Activated CD8-positive, alpha-beta memory T cell treated with anti-CD3 and anti-CD28 coated beads for 24 hours (primary cell): ENCODE results near the gene DTX3.

Source experiments
- DNase-seq: peaks from one replicate; pipeline ENCODE4 v3.0.0-alpha.2; 2020

The DTX3 gene

GRCh38 chr12:57620936-57621496 is 16.4 kb downstream of the DTX3 start:
- peak; percentile 74 for DNase-seq

- peak; percentile 87 for DNase-seq
These were observed 17.1 kb downstream of the DTX3 start for GRCh38 chr12:57621497-57622292.

DNA sequence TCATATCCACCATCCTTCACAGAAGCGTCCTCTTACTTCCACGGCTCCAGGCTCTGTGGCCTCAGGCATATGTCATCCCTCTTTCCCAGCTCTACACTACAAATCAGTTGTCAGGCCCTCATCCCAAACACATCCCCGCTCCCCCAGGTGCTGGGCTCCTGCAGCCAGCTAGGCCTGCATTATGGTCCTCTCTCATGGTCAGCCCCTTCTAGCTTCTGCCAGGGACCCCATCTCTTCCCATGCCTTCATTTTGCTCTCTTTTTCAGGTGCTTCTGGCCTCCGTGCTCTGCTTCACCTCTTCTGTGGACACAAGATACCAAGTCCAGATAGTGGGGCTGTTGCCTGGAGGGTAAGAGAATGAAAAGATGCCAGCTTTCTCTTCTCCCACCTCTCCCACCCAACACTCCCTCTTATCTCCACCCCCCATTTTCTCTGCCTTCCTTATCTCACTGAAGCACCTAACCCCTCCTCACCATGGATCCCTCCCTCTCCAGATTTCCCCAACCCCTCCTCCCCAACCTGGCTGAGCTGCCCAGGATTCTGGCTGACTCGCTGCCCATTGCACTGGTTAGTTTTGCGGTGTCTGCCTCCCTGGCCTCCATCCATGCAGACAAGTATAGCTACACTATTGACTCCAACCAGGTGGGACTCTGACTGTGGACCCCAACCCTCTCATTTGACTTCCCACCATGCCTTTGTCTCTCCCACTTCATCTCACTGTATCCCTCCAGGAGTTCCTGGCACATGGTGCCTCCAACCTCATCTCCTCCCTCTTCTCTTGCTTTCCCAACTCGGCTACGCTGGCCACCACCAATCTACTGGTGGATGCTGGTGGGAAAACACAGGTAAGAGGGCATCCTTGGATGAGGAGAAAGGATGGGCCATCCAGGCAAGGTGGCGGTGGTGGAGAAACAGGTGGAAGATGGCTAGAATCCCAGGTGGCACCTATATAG is 17.9 kb downstream of the DTX3 start:
- no peak for DNase-seq

DNA sequence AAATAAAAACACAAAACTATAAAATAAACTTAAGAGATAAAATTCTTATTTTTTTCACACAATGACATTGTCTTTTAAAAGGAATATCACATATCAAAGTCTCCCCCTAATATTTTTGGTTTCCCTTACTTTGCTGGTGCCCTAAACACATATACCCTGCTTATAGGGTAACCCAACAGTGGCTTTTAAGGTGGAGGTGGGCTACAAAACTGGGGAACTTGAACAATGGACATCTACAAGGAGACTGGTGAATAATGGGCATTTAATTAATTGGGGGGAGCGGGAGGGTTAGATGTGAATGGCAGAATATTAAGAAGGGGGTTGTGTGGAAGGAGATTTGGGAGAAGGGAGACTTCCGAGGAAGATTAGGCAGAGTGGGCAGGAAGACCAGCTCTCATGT is 18.8 kb downstream of the DTX3 start:
- no peak for DNase-seq

DNA sequence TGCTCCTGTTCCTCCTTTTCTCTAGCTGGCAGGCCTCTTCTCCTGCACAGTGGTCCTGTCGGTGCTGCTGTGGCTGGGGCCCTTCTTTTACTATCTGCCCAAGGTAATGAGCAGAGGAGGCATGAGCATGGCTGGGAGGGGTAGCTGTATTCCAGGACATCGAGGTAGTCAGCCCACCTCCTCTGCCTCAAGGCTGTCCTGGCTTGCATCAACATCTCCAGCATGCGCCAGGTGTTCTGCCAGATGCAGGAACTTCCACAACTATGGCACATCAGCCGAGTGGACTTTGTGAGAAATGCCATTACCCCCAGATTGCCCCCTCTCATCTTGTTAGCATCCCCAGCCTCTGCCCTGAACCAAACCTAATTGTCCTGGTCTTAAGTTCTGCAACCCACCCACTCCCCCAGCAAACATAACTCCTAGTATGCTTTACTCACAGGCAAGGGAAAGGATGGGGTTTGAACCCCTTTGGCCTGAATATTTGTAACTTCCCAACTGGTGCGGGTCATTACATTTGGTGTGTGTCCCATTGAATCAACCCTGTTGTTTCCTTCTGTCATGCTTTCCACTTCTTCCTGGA is 19.3 kb downstream of the DTX3 start:
- DNase-seq, result no peak

GRCh38 chr12:57624441-57625220 is 20.0 kb downstream of the DTX3 start:
- no peak for DNase-seq

GRCh38 chr12:57625261-57626032 is 20.8 kb downstream of the DTX3 start:
- DNase-seq, result peak; percentile 52

DNA sequence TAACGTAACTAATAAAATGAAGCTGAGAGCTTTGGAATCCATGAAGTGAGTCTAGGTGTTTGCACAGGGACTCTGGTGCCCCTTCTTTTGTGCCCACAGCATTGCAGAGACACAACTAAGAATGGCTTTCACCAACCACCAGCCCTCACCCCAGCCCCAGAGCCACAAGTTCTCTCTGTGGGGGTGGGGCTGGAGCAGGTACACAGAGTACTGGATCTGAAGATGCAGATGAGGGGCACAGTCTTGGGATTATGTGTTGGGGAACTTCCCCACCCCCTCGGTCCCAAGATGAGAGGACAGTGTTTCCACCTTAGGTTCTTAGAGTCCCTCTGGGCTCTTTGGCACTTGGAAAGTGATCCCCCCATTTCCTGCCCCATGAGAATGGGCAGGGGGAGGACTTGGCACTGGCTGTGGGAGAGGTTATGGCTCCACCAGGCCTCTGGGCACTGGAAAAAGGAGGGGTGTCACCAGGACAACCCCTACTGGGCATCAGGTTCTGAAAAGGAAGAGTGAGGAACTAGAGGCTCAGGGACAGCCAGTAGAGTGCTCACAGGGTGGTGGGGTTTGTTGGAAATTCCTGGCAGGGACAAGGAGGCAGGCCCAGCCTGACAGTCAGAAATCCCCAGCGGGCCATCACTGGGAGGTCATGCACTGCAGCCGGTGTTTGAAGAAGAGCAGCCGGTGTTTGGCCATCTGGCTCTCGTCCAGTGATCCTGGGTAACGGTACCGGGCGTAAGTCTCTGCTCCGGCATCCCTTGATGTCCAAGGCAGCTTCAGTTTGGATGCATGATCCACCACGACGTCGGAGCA is 21.7 kb downstream of the DTX3 start:
- no peak for DNase-seq

- DNase-seq, result peak; percentile 42
These were observed 22.4 kb downstream of the DTX3 start for GRCh38 chr12:57626921-57627445.

DNA sequence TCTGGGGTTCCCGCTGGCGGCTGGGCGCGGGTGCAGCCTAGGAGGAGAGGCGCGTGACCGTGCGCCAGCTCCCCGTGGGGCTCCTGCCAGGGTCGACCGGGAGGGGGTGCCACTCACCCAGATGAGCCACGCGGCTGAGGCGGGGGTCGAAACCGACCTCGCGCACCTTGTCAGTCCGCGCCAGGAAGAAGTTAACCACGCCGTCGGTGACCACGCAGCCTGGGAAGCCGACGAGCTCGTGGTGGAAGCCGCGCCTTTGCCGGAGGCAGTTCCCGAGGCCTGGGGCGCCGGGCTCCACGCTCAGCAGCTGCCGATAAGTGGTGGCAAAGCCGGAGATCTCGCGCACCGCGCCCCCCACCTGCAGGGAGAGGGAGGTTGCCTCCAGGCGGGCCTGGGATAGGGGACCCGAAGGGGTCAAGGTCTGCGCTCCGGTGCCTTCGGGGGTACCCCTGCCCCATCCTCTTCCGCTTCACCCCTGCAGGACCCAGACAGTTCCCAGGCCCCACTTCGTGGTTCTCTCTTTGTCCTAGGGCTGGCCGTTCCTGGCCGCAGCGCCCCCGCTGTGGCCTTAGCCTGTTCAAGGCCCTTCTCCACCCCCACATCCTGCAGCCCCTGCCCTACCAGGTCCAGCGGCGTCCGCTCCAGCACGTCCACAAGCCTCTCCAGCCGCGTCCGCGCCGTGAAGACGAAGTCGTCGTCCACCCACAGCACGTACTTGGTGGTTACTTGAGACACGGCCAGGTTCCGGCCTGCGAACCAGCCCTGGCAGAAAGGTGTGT is 23.1 kb downstream of the DTX3 start:
- no peak for DNase-seq

DNA sequence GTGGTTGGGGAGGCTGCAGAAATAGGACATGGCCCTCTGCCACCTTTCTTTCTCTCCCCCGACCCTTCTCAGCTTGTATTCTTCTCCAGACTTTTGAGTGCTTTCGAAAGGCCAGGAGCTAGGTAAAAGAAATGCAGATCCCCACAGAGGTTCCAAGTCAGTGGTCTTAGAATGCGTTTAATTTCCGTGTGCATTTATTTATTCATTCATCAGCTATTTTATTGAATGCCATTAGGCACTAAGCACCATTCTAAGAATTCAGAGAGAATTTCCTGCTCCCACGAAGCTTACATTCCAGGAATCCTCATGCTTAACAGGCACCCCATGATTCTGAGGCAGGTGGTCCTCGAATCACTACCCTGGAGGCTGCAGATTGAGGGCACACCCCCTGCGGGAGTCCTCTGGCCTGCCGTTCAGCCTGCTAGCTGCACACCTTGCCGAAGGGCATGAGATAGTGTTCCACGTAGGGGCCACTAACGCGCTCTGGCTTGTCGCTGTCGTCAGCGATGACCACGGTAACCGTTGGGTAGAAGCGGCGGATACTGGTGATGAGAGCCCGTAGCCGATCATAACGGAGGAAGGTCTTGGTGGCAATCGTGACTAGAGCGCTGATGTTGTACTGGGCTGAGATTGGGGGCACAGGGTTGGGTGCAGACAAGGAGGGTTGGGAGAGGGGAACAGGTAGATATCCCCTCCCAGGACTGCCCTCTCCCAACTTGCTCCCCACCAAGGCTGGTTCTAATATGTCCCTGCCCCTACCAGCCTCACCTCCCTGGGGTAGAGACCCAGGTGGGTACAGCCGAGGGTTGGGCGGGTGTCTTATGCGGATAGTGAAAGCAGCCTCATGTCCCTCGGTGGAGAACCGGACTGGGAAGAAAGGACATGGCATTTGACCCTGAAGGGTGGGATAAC is 23.9 kb downstream of the DTX3 start:
- no peak for DNase-seq

DNA sequence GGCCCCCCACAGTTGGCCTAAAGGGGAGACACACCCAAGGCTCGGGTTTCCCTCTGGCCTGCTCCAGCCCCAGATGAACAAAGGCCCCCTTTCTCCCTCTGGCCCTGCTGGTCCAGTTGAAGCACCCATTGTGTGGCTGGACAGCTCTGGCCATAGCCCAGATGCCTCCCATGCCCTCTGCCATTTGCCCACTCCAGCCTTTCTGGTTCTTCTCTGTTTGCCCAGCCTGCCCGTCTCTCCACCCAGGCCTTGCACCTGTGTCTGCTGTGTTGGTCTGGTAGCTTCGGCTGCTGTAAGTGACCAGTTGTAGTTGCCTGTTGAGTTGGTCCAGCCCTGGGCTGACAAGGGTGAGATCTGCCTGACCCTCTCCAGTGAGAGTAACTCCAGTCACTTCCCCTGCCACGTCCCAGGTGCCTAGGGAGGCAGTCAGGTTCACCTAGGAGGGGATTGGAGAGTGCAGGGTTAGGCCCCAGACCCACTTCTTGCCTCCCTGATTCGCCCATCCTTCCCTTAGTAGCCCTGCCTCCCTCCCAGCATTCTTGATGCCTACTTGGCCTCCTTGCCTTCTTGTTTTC is 25.4 kb downstream of the DTX3 start:
- DNase-seq, result no peak

DNA sequence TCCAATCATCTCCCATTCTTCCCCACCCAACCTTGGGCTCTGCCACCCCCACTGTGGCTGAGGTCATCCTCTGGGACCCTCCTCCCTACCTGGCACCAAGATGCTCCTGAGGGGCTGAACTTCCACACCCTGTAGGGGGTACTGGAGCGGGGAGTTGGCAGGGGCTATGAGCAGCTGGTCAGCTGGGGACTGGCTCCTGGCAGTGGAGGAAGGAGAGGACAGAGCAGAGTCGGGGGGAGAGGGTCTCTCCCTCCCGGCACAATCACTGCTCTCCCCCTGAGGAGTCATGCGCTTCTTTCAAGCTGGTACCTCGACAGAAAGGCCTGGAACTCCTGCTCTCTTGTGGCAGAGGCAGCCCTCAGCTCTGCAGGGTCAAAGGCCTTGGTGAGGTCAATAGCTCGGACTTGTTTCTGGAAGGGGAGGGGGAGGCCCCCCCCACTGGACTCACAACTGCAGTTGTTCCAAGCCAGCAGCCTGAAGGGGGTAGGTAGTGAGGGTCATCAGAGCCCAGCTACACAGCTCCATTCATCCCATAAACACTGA is 26.3 kb downstream of the DTX3 start:
- no peak for DNase-seq

DNA sequence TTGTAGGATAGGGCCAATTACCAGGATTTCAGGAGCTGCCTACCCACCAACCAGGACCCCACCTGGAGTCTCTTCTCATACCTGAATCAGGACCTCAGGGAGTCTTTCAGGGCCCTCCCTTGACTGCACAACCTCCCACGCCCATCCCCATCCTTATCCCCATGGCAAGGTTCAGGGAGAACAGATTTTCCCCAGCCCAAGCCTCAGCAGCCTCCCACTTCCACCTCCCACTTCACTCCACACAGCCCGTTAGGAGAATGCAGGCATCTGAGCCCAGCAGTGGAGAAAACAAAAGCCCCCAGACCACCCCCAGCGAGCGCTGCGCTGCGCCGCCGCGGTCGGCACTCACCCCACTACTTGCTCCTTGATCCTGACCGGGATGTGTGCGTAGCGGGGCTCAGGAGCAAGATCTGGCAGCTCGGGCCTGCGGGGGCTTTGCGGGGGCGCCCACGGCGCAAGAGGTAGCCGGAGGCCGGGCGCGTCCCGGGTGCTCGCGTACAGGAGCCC is 27.0 kb downstream of the DTX3 start:
- no peak for DNase-seq

DNA sequence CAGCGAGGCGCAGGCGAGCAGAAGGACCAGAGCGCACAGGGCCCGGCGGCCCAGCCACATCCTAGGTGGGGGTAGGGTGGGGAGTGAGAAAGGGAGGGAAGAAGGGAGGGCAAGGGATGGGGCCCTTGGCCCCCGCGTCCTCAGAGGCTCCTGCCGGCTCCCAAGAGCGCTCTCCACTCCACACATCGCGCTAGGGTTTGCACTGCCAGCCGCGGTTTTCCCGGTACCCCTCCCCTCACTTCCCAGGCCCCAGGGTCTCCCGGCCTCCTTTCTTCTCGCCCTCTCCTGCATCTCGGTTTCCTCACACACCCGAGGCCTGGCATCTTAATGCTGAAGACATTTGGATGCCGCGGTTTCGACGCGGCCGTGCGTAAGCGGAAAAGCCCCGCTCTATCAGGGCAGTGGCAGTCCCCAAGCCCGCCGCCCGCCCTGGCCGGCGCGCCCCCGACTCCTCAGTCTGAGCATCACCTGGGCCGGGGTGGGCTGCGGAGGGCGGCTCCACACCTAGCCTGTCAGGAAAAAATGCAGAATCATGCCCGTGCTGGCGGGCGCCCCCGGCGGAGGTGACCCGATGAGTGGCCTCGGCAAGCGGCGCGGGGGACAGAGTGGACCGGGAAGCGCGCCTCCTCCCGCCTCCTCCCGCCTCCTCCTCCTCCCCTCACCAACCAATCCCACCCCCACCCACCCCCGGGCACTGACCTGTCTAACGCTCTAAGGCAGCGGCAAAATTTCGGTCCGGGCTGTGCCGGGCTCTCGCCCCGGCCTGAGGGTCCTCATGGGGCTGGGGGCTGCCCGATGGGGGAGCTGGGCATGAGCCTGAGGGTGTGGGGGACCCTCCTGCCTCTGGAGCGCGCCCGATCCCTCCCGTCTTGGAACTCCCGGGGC is 27.7 kb downstream of the DTX3 start:
- DNase-seq, result peak; percentile 74
